Fibroblast of lung (primary cell): ENCODE data around the gene RANBP1.

Source experiments
- EZH2 ChIP-seq: IDR thresholded peaks from 2 replicates; pipeline ENCODE4 v1.5.1; 2012; ENCODE audit warnings: low read length, control low read depth, mild to moderate bottlenecking; ENCODE audit errors: missing control alignments
- TF ChIP-seq, protein P1 (sequence below), 2 donors: IDR thresholded peaks in 1 of 2; conservative IDR thresholded peaks in 1 of 2; 1 replicate in 1 of 2; 2 replicates in 1 of 2; pipeline ENCODE4 v1.5.1; 2011 to 2012; ENCODE audit warnings: low read length in 2 of 2, control low read depth in 1 of 2, inconsistent platforms in 1 of 2, low read depth in 1 of 2, mild to moderate bottlenecking in 1 of 2

DNA sequence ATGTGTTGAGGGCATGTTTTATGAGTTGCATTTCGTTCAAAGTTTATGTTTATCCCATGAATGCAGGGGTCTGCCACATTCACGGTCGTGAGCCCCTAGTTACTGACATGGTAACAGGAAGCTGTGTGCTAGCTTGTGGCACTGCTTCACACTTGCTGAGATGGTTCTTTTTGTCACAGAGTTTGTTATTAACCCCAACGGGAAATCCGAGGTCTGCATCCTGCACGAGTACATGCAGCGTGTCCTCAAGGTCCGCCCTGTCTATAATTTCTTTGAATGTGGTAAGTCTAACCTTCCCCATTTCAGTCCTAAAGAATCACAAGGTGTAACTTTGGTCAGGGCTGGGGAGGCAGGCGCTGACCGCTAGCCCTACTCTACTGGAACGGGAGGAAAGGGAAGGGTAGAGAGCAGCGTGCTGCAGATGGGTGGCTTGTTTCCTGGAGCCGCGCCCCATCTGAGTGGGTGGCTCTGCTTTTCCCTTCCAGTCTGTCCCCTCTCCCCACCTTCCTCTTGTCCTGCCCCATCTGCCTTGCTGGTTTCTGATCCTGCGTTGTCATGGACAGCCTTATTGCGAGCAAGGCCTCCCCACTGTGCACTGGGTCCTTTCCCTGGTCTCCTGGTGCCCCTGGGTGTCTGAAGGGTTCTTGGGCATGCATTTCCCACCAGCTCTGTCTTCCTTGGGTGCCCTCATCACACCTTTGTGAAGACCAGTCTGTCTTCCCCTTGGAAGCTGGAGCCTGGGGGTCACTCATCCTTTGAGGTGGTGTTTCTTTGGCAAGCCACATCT is 24.0 kb upstream of the RANBP1 start:
- TF ChIP-seq, protein P1, sequence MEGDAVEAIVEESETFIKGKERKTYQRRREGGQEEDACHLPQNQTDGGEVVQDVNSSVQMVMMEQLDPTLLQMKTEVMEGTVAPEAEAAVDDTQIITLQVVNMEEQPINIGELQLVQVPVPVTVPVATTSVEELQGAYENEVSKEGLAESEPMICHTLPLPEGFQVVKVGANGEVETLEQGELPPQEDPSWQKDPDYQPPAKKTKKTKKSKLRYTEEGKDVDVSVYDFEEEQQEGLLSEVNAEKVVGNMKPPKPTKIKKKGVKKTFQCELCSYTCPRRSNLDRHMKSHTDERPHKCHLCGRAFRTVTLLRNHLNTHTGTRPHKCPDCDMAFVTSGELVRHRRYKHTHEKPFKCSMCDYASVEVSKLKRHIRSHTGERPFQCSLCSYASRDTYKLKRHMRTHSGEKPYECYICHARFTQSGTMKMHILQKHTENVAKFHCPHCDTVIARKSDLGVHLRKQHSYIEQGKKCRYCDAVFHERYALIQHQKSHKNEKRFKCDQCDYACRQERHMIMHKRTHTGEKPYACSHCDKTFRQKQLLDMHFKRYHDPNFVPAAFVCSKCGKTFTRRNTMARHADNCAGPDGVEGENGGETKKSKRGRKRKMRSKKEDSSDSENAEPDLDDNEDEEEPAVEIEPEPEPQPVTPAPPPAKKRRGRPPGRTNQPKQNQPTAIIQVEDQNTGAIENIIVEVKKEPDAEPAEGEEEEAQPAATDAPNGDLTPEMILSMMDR (conservative IDR thresholded peaks at IDR 0.05 in 1 of 2, IDR thresholded peaks at IDR 0.05 in 1 of 2; ENCODE audit: low read depth in 1 of 2, low read length in 2 of 2), result no peak
- TF ChIP-seq EZH2, result no peak
